SJSA1 (cell line): ENCODE results near the gene ZNF414. TPM values are rescaled to one million over a fixed set of nuclear protein-coding genes. Genes with fewer than 3 reads are reported as not detected.

Experiments used
- DNase-seq, 2 experiments: peaks; one replicate each; pipeline ENCODE4 v3.0.0-alpha.2; 2015 to 2020; ENCODE audit warnings: low spot score in 2 of 2, low read depth in 1 of 2
- H3K27ac ChIP-seq: fragments of 250-450 bp; sonication (Bioruptor Pico); 2 replicates; pipeline ENCODE4 v1.5.1; 2020; ENCODE audit warnings: mild to moderate bottlenecking, moderate library complexity
- H3K27me3 ChIP-seq: fragments of 250-450 bp; sonication (Bioruptor Pico); replicated peaks from 2 replicates; pipeline ENCODE4 v1.5.1; 2020; ENCODE audit warnings: mild to moderate bottlenecking, moderate library complexity
- H3K36me3 ChIP-seq: fragments of 250-450 bp; sonication (Bioruptor Pico); 2 replicates; pipeline ENCODE4 v1.5.1; 2020; ENCODE audit warnings: mild to moderate bottlenecking
- H3K4me1 ChIP-seq: fragments of 250-450 bp; sonication (Bioruptor Pico); replicated peaks from 2 replicates; pipeline ENCODE4 v1.6.1; 2021; ENCODE audit warnings: mild to moderate bottlenecking
- H3K4me3 ChIP-seq: fragments of 250-450 bp; sonication (Bioruptor Pico); 2 replicates; pipeline ENCODE4 v1.5.1; 2020; ENCODE audit warnings: mild to moderate bottlenecking
- H3K9me3 ChIP-seq: fragments of 250-450 bp; sonication (Bioruptor Pico); replicated peaks from 2 replicates; pipeline ENCODE4 v1.5.1; 2020; ENCODE audit warnings: mild to moderate bottlenecking
- total RNA-seq: library from RNA; depleted of rRNA; stranded (reverse); fragments of >200 nt; shearing (Covaris generic); gene quantifications from 2 replicates; pipeline ENCODE4 v1.2.3, GENCODE V29; 2014

The ZNF414 gene
- total RNA-seq, 1 experiment from 2014 or later, result 5.4 TPM

DNA sequence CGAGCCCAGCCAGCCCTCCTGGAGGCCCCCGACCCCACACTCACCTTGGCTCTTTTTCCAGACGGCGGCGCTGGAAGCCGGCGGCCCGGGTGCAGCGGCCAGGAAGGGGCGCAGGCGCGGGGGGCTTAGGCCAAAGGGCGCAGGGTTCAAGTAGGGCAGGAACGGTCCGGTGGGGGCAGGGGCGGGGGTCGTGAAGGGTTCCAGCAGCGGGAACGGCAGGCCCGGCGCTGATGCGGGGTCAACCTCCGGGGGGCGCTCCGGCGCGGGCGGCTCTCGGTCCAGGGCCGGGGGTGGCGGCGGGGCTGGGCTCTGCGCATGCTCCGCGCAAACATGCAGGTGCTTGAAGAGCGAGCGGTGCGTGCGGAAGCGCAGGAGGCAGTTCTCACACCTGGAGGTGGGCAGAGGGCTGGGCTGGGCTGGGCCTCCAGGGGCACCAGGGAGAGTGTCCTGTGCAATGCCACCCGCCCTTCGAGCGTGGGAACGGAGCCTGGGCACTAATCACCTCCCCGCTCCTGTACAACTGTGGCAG lies 2.3 kb downstream of the ZNF414 start:
- H3K36me3 ChIP-seq, result peaks cover 26% of the 10 kb centered on the region
- no peak overlapping the region for H3K27ac ChIP-seq
- no peak for DNase-seq
- H3K9me3 ChIP-seq, result no peaks in the 10 kb centered on the region
- H3K4me3 ChIP-seq, result no peak overlapping the region
- H3K4me1 ChIP-seq, result peaks cover 21% of the 10 kb centered on the region
- H3K27me3 ChIP-seq, result no peaks in the 10 kb centered on the region

- Histone ChIP-seq H3K4me3 (no peak overlapping the region), H3K27ac (no peak overlapping the region), H3K27me3 (no peaks in the 10 kb centered on the region), H3K9me3 (no peaks in the 10 kb centered on the region), H3K4me1 (peaks cover 28% of the 10 kb centered on the region), H3K36me3 (peaks cover 26% of the 10 kb centered on the region)
- DNase-seq, result no peak
These were observed 3.3 kb downstream of the ZNF414 start for GRCh38 chr19:8510589-8511115.

DNA sequence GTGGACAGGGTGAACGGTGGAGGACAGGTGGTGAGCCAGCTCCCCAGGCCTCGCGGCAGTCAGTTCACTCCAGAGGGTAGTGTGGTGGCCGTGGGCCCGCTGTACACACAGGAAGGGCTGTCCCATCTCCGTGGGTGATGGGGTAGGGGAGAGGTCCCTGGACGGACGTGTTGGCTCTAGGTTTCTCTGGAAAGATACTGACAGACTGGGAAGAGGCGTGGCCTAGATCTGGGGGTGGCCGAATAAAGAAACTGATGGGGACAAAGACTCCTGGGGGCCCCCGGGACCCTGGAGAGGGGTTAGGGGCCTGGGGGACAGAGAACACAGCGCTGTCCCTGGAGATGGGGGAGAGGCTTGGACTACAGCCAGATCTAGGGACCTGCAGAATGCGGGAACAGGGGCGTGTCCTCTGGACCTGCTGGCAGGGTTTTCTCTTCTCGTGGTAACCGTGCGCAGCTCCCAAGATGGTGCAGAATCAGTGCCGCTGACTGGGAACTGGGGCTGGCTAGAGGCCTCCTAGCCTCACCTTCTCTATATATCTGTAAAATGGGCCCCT lies 7.5 kb downstream of the ZNF414 start:
- Histone ChIP-seq H3K4me3 (peak overlapping the region; percentile 43), H3K27ac (no peak overlapping the region)

DNA sequence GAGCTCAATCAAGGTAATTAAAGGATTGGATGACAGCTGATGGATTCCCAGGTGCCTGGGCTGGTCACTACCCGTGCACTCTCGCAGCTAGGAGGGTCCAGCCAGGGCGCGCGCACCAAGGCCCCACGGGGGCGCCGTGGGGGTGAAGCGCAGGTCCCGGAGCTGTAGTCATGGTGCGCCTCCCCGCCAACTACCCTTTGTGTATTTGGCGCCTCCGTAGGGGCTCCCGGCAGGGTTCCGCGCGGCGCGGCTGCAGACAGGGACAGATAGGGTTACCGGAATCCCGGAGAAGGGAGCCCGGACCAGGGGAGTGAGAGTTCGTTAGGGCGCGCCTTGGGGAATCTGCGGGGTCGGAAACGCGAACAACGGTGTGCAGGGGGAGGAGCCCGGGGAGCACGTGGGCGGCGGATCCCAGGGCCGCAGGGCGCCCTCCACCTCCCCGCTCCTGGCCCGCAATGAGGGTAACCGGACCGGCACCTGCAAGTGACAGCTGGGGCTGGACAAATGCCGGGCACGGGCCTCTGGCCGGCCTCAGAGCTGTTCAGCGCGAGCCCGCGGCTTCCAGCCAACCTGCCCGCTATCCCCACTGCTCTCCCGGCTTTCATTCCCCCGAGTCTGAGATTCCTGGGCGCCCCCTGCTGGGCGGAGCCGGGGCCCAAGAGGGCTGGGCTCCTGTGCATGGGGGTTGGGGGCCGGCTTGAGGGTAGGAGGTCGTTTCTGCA lies 8.1 kb downstream of the ZNF414 start:
- H3K4me1 ChIP-seq, result peaks cover 8% of the 10 kb centered on the region
- peak; percentile 79 to 80 for DNase-seq
- H3K36me3 ChIP-seq, result no peaks in the 10 kb centered on the region; the same call in 1 of the 2 replicates
- no peaks in the 10 kb centered on the region for H3K9me3 ChIP-seq
- H3K27me3 ChIP-seq, result no peaks in the 10 kb centered on the region
- peak overlapping the region; percentile 43 for H3K4me3 ChIP-seq
- H3K27ac ChIP-seq, result no peak overlapping the region

More for the DNA sequence above, 7.5 kb downstream of the ZNF414 start:
- no peaks in the 10 kb centered on the region for H3K27me3 ChIP-seq
- H3K9me3 ChIP-seq, result no peaks in the 10 kb centered on the region
- H3K36me3 ChIP-seq, result peaks cover 6% of the 10 kb centered on the region
- DNase-seq, result no peak
- H3K4me1 ChIP-seq, result peaks cover 8% of the 10 kb centered on the region

GRCh38 chr19:8504919-8505318 lies 9.0 kb downstream of the ZNF414 start:
- no peak for DNase-seq
- peaks cover 8% of the 10 kb centered on the region for H3K4me1 ChIP-seq
- no peaks in the 10 kb centered on the region for H3K27me3 ChIP-seq
- no peak overlapping the region for H3K27ac ChIP-seq
- H3K9me3 ChIP-seq, result no peaks in the 10 kb centered on the region
- H3K36me3 ChIP-seq, result no peaks in the 10 kb centered on the region
- no peak overlapping the region for H3K4me3 ChIP-seq

GRCh38 chr19:8504171-8504570 lies 9.8 kb downstream of the ZNF414 start:
- Histone ChIP-seq H3K27me3 (no peaks in the 10 kb centered on the region), H3K9me3 (no peaks in the 10 kb centered on the region), H3K4me3 (no peak overlapping the region), H3K36me3 (no peaks in the 10 kb centered on the region), H3K4me1 (peaks cover 8% of the 10 kb centered on the region), H3K27ac (no peak overlapping the region)
- no peak for DNase-seq

DNA sequence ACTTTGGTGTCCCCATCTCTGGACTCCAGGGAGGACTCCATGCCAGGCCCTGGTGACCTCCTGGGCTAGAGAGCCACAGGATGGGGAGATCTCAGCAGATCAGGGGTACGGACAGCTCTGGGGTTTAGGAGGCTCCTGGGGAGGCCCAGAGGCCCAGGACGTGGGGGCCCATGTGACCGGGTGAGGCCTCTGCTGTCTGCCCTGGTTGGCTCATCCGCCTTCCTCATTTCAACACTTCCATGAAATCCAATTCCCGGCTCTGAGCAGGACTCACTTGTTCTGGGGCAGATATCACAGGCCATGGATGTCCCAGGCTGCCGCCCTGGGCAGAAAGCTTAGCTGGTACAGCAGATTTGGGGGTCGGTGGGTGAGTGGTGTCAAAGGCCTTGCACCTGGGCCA lies 10.5 kb downstream of the ZNF414 start:
- Histone ChIP-seq H3K27me3 (no peaks in the 10 kb centered on the region), H3K36me3 (no peaks in the 10 kb centered on the region), H3K9me3 (no peaks in the 10 kb centered on the region), H3K4me3 (no peak overlapping the region), H3K27ac (no peak overlapping the region), H3K4me1 (peaks cover 8% of the 10 kb centered on the region)
- DNase-seq, result no peak

- no peaks in the 10 kb centered on the region for H3K36me3 ChIP-seq
- peaks cover 8% of the 10 kb centered on the region for H3K4me1 ChIP-seq
- no peaks in the 10 kb centered on the region for H3K27me3 ChIP-seq
- no peak overlapping the region for H3K27ac ChIP-seq
- no peak overlapping the region for H3K4me3 ChIP-seq
- H3K9me3 ChIP-seq, result no peaks in the 10 kb centered on the region
- DNase-seq, result no peak
These were observed 12.0 kb downstream of the ZNF414 start for GRCh38 chr19:8501981-8502380.

- H3K4me1 ChIP-seq, result peaks cover 8% of the 10 kb centered on the region
- H3K4me3 ChIP-seq, result no peak overlapping the region
- DNase-seq, result no peak
These were observed 12.5 kb downstream of the ZNF414 start for GRCh38 chr19:8501516-8501915.

DNA sequence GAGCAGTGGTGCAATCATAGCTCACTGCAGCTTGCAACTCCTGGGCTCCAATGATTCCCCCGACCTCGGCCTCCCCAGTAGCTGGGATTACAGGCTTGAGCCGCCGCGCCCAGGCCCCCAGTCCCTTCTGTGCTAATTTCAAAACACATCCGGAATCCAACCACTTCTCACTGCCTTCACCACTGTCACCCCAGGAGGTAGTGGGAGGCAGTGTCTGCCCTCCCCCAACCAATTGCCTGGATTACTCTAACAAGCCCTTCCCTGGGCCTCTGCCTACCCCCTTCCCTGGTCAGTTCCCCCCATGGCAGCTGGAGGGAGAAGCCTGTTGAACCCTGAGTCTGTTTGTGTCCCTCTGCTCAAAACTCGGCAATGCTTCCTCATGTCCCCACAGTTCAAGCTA lies 13.8 kb downstream of the ZNF414 start:
- Histone ChIP-seq H3K4me1 (no peaks in the 10 kb centered on the region), H3K9me3 (no peaks in the 10 kb centered on the region), H3K27ac (no peak overlapping the region), H3K36me3 (no peaks in the 10 kb centered on the region), H3K27me3 (no peaks in the 10 kb centered on the region), H3K4me3 (no peak overlapping the region)
- no peak for DNase-seq

More at GRCh38 chr19:8501516-8501915, 12.5 kb downstream of the ZNF414 start:
- Histone ChIP-seq H3K27me3 (no peaks in the 10 kb centered on the region), H3K36me3 (no peaks in the 10 kb centered on the region), H3K27ac (no peak overlapping the region), H3K9me3 (no peaks in the 10 kb centered on the region)

DNA sequence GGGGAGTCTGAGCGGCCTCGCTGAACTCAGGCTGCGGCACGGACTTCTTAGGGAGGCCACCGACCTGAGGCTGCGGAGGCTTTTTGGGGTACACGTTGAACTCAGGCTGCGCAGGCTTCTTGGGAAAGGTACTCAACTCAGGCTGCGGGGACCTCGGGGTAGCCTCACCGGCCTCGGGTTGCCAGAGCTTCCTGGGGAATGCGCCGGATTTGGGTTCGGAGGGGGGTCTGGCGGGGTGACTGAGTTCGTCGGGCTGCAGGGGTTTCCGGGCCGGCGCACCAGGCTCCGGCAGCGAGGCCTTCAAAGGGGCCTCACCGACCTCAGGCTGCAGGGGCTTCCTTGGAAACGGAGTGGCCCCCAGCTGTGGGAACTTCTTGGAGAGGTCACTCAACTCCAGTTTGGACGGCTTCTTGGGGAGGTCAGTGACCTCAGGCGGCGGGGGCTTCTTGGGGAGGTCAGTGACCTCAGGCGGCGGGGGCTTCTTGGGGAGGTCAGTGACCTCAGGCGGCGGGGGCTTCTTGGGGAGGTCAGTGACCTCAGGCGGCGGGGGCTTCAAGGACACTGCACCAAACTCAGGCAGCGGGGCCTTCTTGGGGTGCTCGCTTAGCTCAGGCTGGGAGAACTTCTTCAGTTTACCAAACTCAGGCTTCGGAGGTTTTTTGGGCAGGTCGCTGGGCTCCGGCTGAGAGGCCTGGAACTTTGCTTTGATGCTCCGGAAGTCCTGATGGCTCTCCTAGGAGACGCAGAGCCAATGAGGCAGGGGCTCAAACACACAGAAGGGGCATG lies 14.7 kb downstream of the ZNF414 start:
- Histone ChIP-seq H3K4me3 (no peak overlapping the region), H3K27me3 (no peaks in the 10 kb centered on the region), H3K27ac (no peak overlapping the region), H3K9me3 (no peaks in the 10 kb centered on the region), H3K4me1 (no peaks in the 10 kb centered on the region), H3K36me3 (no peaks in the 10 kb centered on the region)
- DNase-seq, result no peak

- H3K4me1 ChIP-seq, result no peaks in the 10 kb centered on the region
- H3K9me3 ChIP-seq, result no peaks in the 10 kb centered on the region
- no peak overlapping the region for H3K27ac ChIP-seq
- DNase-seq, result no peak
- H3K4me3 ChIP-seq, result no peak overlapping the region
- H3K27me3 ChIP-seq, result no peaks in the 10 kb centered on the region
- no peaks in the 10 kb centered on the region for H3K36me3 ChIP-seq
These were observed 15.7 kb downstream of the ZNF414 start for GRCh38 chr19:8498295-8498694.

GRCh38 chr19:8494158-8494557 lies 19.8 kb downstream of the ZNF414 start:
- H3K27ac ChIP-seq, result no peak overlapping the region
- no peaks in the 10 kb centered on the region for H3K9me3 ChIP-seq
- no peaks in the 10 kb centered on the region for H3K4me1 ChIP-seq
- DNase-seq, result no peak
- no peak overlapping the region for H3K4me3 ChIP-seq
- peaks cover 7% of the 10 kb centered on the region for H3K36me3 ChIP-seq
- no peaks in the 10 kb centered on the region for H3K27me3 ChIP-seq

DNA sequence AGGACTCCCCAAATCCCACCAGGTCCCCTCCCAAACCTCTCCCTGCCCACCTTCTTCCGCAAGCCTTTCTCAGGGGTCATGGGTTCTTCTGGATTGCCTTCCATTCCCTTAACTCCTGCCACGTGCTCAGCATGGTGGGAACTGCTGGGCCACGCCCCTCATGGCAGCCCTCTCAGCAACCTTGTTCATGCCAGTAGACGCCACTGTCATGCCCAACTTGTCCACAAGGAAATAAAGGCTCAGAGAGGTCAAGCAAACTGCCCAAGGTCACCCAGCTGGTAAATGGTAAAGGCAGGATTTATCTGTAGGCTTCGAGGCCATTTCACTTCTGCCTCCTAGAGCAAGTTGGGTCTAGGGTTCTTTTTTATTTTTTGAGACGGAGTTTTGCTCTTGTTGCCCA lies 22.4 kb downstream of the ZNF414 start:
- Histone ChIP-seq H3K4me1 (no peaks in the 10 kb centered on the region), H3K4me3 (no peak overlapping the region), H3K36me3 (peaks cover 33% of the 10 kb centered on the region), H3K9me3 (no peaks in the 10 kb centered on the region), H3K27me3 (no peaks in the 10 kb centered on the region), H3K27ac (no peak overlapping the region)
- no peak for DNase-seq
